Right forelimb (tissue), 1 donor: ENCODE results near the gene CACNA1C.
"Not testable (repeated sequence)": the region's sequence is repeated elsewhere in the genome, so short reads cannot be mapped to it uniquely, and the experiment has no call there.

Experiments used
- DNase-seq: peaks from one replicate; pipeline ENCODE4 v3.0.0-alpha.2; 2018

Gene CACNA1C

GRCh38 chr12:2467447-2468195 lies 414.8 kb downstream of the CACNA1C start:
- no peak for DNase-seq

GRCh38 chr12:2475984-2476383 lies 423.2 kb downstream of the CACNA1C start:
- DNase-seq = no peak

- no peak for DNase-seq
Measured at GRCh38 chr12:2477009-2477766, 424.4 kb downstream of the CACNA1C start.

- no peak for DNase-seq
Measured at GRCh38 chr12:2479851-2480535, 427.2 kb downstream of the CACNA1C start.

- no peak for DNase-seq
Measured at GRCh38 chr12:2481346-2481745, 428.6 kb downstream of the CACNA1C start.

GRCh38 chr12:2481951-2482350 lies 429.2 kb downstream of the CACNA1C start:
- DNase-seq = no peak

GRCh38 chr12:2482938-2483660 lies 430.3 kb downstream of the CACNA1C start:
- DNase-seq = no peak

GRCh38 chr12:2483713-2484112 lies 430.9 kb downstream of the CACNA1C start:
- DNase-seq = no peak

- no peak for DNase-seq
Measured at GRCh38 chr12:2484141-2484776, 431.5 kb downstream of the CACNA1C start.

GRCh38 chr12:2485681-2486080 lies 432.9 kb downstream of the CACNA1C start:
- no peak for DNase-seq

GRCh38 chr12:2486796-2487195 lies 434.0 kb downstream of the CACNA1C start:
- DNase-seq = no peak

GRCh38 chr12:2487278-2487677 lies 434.5 kb downstream of the CACNA1C start:
- DNase-seq = no peak

GRCh38 chr12:2488131-2488530 lies 435.3 kb downstream of the CACNA1C start:
- no peak for DNase-seq

GRCh38 chr12:2488596-2488995 lies 435.8 kb downstream of the CACNA1C start:
- DNase-seq = no peak

GRCh38 chr12:2489275-2489674 lies 436.5 kb downstream of the CACNA1C start:
- no peak for DNase-seq

GRCh38 chr12:2490831-2491230 lies 438.0 kb downstream of the CACNA1C start:
- no peak for DNase-seq

GRCh38 chr12:2491349-2491748 lies 438.6 kb downstream of the CACNA1C start:
- not testable (repeated sequence) for DNase-seq

- DNase-seq = no peak
Measured at GRCh38 chr12:2492236-2492635, 439.4 kb downstream of the CACNA1C start.

GRCh38 chr12:2493086-2493485 lies 440.3 kb downstream of the CACNA1C start:
- DNase-seq = peak; percentile 7

- DNase-seq = peak; percentile 44
Measured at GRCh38 chr12:2494486-2495192, 441.9 kb downstream of the CACNA1C start.

- peak; percentile 29 for DNase-seq
Measured at GRCh38 chr12:2495417-2496112, 442.8 kb downstream of the CACNA1C start.
